Measurements from ENCODE around the gene F9. TPM values are rescaled to one million over a fixed set of nuclear protein-coding genes. Genes with fewer than 3 reads are reported as not detected.
A peak's percentile ranks its signal among the peaks of the same experiment; 100 is the strongest.

Gene F9
- total RNA-seq, 1 experiment from 2014 or later, result not detected

DNA sequence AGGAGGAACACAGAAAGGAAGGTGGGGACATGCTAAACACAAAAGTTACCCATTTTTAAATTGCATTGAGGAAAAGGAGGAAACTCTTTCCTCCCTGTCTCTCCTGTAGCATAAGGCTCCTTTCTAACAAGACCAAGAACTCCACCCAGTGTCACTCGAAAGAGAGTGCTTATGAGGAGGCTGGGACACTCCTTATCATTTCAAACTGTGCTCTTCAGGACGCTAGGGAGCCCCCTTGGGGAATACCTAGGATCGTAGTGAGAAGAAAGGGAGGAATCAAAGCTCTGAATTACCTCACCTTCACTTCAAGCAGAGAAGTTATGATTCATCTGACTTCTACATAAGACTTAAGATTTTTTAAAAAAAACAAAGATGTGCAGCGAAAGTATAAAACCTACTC, 65.5 kb downstream of the F9 start:
- CTCF ChIA-PET, result interaction anchor here (1.0 kb wide), 1 partner anchor 36 kb away, joined by 3 read pairs; no protein-coding TSS in a partner anchor
- H3K4me1 ChIP-seq, result no peaks in the 10 kb centered on the region
- no peaks in the 10 kb centered on the region for H3K27me3 Mint-ChIP-seq (ENCODE audit: insufficient read depth, unreplicated experiment)
- no peaks in the 10 kb centered on the region for H3K4me1 Mint-ChIP-seq (ENCODE audit: low read depth, unreplicated experiment)
- H3K9me3 ChIP-seq, result no peaks in the 10 kb centered on the region
- no peaks in the 10 kb centered on the region for H3K27me3 ChIP-seq (replicated peaks; ENCODE audit: control insufficient read depth, insufficient read depth, low read length)
- no peaks in the 10 kb centered on the region for H3K36me3 ChIP-seq (ENCODE audit: control insufficient read depth, insufficient read depth, low read length)
- intact Hi-C loops (cut with micrococcal nuclease; ENCODE audit: unreplicated experiment), result no loop called here
- no peaks in the 10 kb centered on the region for H3K9me3 Mint-ChIP-seq (ENCODE audit: unreplicated experiment)
- DNase-seq, result peak; percentile 1 to 17
- no TSS peak for BruUV-seq (replicated peaks)
- H3K4me3 Mint-ChIP-seq (ENCODE audit: unreplicated experiment), result no peak overlapping the region
- no peak overlapping the region for H3K4me3 ChIP-seq (ENCODE audit: low read depth, low read length)
- no peaks in the 10 kb centered on the region for H3K36me3 Mint-ChIP-seq (ENCODE audit: insufficient read depth, unreplicated experiment)
- H3K27ac Mint-ChIP-seq (ENCODE audit: unreplicated experiment), result no peak overlapping the region
- TF ChIP-seq, protein P1, sequence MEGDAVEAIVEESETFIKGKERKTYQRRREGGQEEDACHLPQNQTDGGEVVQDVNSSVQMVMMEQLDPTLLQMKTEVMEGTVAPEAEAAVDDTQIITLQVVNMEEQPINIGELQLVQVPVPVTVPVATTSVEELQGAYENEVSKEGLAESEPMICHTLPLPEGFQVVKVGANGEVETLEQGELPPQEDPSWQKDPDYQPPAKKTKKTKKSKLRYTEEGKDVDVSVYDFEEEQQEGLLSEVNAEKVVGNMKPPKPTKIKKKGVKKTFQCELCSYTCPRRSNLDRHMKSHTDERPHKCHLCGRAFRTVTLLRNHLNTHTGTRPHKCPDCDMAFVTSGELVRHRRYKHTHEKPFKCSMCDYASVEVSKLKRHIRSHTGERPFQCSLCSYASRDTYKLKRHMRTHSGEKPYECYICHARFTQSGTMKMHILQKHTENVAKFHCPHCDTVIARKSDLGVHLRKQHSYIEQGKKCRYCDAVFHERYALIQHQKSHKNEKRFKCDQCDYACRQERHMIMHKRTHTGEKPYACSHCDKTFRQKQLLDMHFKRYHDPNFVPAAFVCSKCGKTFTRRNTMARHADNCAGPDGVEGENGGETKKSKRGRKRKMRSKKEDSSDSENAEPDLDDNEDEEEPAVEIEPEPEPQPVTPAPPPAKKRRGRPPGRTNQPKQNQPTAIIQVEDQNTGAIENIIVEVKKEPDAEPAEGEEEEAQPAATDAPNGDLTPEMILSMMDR (IDR thresholded peaks at IDR 0.05; ENCODE audit: insufficient read depth in 1 of 2, low read depth in 1 of 2, low read length in 1 of 2, severe bottlenecking in 1 of 2, unreplicated experiment in 1 of 2), result peak in 1 of 2 experiments; percentile 9
- POLR2A ChIA-PET, result no interaction called here

DNA sequence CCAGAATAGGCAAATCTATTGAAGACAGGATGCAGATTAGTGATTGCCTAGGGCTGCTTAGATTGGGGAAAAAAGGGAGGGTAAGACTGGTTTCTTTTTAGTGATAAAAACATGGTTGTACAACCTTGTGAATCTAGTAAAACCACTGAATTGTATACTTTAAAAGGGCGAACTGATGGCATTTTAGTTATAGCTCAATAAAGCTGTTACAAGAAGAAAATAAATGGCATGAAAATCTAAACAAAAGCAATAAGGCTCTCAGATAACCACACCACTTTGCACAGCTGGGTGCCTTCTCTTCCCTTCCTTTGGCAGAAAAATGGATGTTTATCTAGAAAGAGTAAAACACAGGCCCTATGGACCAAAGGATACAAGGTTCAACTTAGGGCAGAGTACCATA, 69.6 kb downstream of the F9 start:
- no peaks in the 10 kb centered on the region for H3K9me3 ChIP-seq
- Mint-ChIP-seq H3K4me1 (ENCODE audit: low read depth, unreplicated experiment) (no peaks in the 10 kb centered on the region), H3K9me3 (ENCODE audit: unreplicated experiment) (no peaks in the 10 kb centered on the region), H3K27me3 (ENCODE audit: insufficient read depth, unreplicated experiment) (no peaks in the 10 kb centered on the region), H3K4me3 (ENCODE audit: unreplicated experiment) (no peak overlapping the region), H3K27ac (ENCODE audit: unreplicated experiment) (no peak overlapping the region), H3K36me3 (ENCODE audit: insufficient read depth, unreplicated experiment) (no peaks in the 10 kb centered on the region)
- no TSS peak for BruUV-seq (replicated peaks)
- ChIA-PET POLR2A (no interaction called here), CTCF (no interaction called here)
- H3K27me3 ChIP-seq (replicated peaks; ENCODE audit: control insufficient read depth, insufficient read depth, low read length), result no peaks in the 10 kb centered on the region
- no peak overlapping the region for H3K4me3 ChIP-seq (ENCODE audit: low read depth, low read length)
- intact Hi-C loops (cut with micrococcal nuclease; ENCODE audit: unreplicated experiment), result no loop called here
- H3K36me3 ChIP-seq (ENCODE audit: control insufficient read depth, insufficient read depth, low read length), result no peaks in the 10 kb centered on the region
- TF ChIP-seq, protein P1 (IDR thresholded peaks at IDR 0.05; ENCODE audit: insufficient read depth in 1 of 2, low read depth in 1 of 2, low read length in 1 of 2, severe bottlenecking in 1 of 2, unreplicated experiment in 1 of 2), result no peak
- no peak for DNase-seq
- H3K4me1 ChIP-seq, result no peaks in the 10 kb centered on the region

Other genes with a start within 250 kb of the F9 start
- gene MCF2, start 177.4 kb downstream of the F9 start, total RNA-seq (2022), result not detected in 2 replicates